Measurements from ENCODE around the gene PTPRCAP. TPM values are rescaled to one million over a fixed set of nuclear protein-coding genes. Genes with fewer than 3 reads are reported as not detected.
"Not testable (repeated sequence)": the region's sequence is repeated elsewhere in the genome, so short reads cannot be mapped to it uniquely, and the experiment has no call there.

PTPRCAP gene, protein sequence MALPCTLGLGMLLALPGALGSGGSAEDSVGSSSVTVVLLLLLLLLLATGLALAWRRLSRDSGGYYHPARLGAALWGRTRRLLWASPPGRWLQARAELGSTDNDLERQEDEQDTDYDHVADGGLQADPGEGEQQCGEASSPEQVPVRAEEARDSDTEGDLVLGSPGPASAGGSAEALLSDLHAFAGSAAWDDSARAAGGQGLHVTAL
- total RNA-seq (2014; rRNA removed; shearing (Covaris generic)): not detected in 2 replicates
- polyA plus RNA-seq (2016; fragmentation: Nextera tagmentation; extraction: Ambion mirVana): 0.43 and 0.68 TPM in 2 replicates

DNA sequence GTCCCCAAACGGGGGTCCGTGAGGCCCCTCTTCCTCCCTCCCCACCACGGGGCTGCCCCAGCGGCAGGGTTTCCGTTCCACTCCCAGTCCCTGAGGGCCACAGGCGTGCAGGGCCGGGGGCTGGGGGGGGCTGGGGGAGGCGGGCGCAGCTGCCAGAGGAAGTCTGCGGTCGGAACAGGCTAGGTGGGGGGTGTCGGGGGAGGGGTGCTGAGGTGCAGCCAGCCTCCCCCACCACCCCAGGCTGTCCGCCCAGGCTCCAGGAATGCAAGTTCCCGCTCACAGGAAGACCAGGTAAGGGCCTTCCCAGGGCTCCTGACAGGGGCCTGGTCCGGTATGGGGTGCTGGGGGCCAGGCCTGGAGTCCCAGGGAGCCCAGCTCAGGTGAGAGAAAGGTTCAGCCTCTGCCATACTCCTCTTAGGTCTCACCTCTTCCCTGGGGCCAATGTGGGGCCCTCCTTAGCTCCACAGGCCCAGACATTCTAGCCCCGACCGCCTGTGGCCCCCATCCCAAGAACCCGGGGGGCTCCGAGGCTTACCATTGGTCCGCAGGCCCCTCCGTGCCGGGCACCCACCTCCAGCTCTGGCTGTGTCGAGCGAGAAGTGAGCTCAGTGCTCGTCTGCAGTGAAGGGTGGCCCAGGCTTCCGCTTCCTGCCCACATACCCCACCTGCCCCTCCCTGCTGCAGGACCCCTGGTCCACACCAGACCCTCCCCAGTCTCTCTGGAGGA lies at the start of gene PTPRCAP:
TSS of gene PTPRCAP (minus strand) at position 601 of the 727 bp plus-strand sequence. CDS start at position 538, 63 bp downstream.
- H3K36me3 ChIP-seq (ENCODE audit: low read depth): no peaks in the 10 kb centered on the region; the same call in 1 of the 2 replicates
- H2AFZ ChIP-seq: no peak within 1 kb of the TSS
- 68 to 78% methylated on average over 19 to 26 of the region's 26 CpGs for WGBS, 2 experiments (ENCODE audit: low coverage in 1 of 2, low lambda C conversion rate in 2 of 2, missing lambda C conversion rate in 2 of 2)

GRCh38 chr11:67486481-67487195 lies 49.2 kb upstream of the PTPRCAP start:
- in situ Hi-C loops (cut with MboI): no loop called here
- H3K4me3 ChIP-seq: no peak overlapping the region
- H4K20me1 ChIP-seq (ENCODE audit: insufficient read depth): no peaks in the 10 kb centered on the region
- 87 to 91% methylated on average over 19 to 20 of the region's 20 CpGs for WGBS, 2 experiments (ENCODE audit: low coverage in 1 of 2, low lambda C conversion rate in 2 of 2, missing lambda C conversion rate in 2 of 2)
- H3K4me2 ChIP-seq (ENCODE audit: unreplicated experiment): no peak overlapping the region
- peaks cover 7% of the 10 kb centered on the region; the same call in 1 of the 2 replicates for H3K4me1 ChIP-seq (ENCODE audit: insufficient read depth)
- DNase-seq: no peak
- no peak overlapping the region for H3K9ac ChIP-seq
- no peaks in the 10 kb centered on the region for H3K27me3 ChIP-seq (replicated peaks; ENCODE audit: insufficient read depth)
- H3K9me2 ChIP-seq (ENCODE audit: insufficient read depth): no peaks in the 10 kb centered on the region
- H2AFZ ChIP-seq: no peak overlapping the region
- peaks cover 24% of the 10 kb centered on the region for H3K79me2 ChIP-seq (ENCODE audit: insufficient read depth)
- no peaks in the 10 kb centered on the region for H3F3A ChIP-seq (ENCODE audit: insufficient read depth)
- no peak for TF ChIP-seq EZH2phosphoT487 (IDR thresholded peaks at IDR 0.05; ENCODE audit: insufficient read depth, low read depth)
- no peak for TF ChIP-seq EZH2 (IDR thresholded peaks at IDR 0.05; ENCODE audit: insufficient read depth, poor library complexity, severe bottlenecking)
- no peak overlapping the region for H3K27ac ChIP-seq
- H3K36me3 ChIP-seq (ENCODE audit: low read depth): no peaks in the 10 kb centered on the region
- H3K9me3 ChIP-seq (ENCODE audit: low read depth): no peaks in the 10 kb centered on the region

More for the DNA sequence above, at the start of gene PTPRCAP:
- in situ Hi-C loops (cut with MboI): no loop called here
- Histone ChIP-seq H3K9ac (no peak within 1 kb of the TSS), H3K9me2 (ENCODE audit: insufficient read depth) (no peaks in the 10 kb centered on the region), H3F3A (ENCODE audit: insufficient read depth) (no peaks in the 10 kb centered on the region; the same call in 1 of the 2 replicates), H3K27ac (no peak within 1 kb of the TSS), H3K27me3 (replicated peaks; ENCODE audit: insufficient read depth) (no peaks in the 10 kb centered on the region), H3K4me3 (no peak within 1 kb of the TSS), H4K20me1 (ENCODE audit: insufficient read depth) (no peaks in the 10 kb centered on the region), H3K4me2 (ENCODE audit: unreplicated experiment) (no peak within 1 kb of the TSS), H3K9me3 (ENCODE audit: low read depth) (no peaks in the 10 kb centered on the region), H3K4me1 (ENCODE audit: insufficient read depth) (no peaks in the 10 kb centered on the region), H3K79me2 (ENCODE audit: insufficient read depth) (0 out of 2 replicates have a peak, but pooled peaks cover 4% of the 10 kb centered on the region)
- no peak for DNase-seq
- TF ChIP-seq EZH2 (IDR thresholded peaks at IDR 0.05; ENCODE audit: insufficient read depth, poor library complexity, severe bottlenecking) (no peak), EZH2phosphoT487 (IDR thresholded peaks at IDR 0.05; ENCODE audit: insufficient read depth, low read depth) (no peak)

DNA sequence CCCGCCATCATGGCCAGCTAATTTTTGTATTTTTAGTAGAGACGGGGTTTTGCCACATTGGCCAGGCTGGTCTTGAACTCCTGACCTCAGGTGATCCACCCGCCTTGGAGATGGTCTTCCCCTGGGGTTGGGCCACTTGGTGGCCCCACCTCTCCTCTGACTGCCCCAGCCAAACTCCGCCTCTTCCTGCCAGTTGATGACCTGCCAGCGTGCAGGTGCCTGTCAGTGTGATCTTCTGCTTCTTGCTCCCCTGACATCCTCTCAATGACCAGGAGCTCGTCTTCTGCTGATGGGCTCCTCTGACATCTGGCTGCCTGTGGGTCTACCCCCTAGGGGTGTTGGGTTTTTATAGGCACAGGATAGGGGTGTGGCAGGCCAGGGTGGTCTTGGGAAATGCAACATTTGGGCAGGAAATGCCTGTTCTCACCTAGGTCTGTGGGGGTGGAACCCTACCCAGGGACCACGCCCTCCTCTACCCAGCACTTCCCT lies 48.4 kb upstream of the PTPRCAP start:
- H4K20me1 ChIP-seq (ENCODE audit: insufficient read depth); H3K4me2 ChIP-seq (ENCODE audit: unreplicated experiment); DNase-seq; H3K9ac ChIP-seq; H3K4me1 ChIP-seq (ENCODE audit: insufficient read depth); H3K27me3 ChIP-seq (replicated peaks; ENCODE audit: insufficient read depth); H3K9me3 ChIP-seq (ENCODE audit: low read depth); H3K36me3 ChIP-seq (ENCODE audit: low read depth); H3K4me3 ChIP-seq; H3F3A ChIP-seq (ENCODE audit: insufficient read depth); H2AFZ ChIP-seq; H3K27ac ChIP-seq; in situ Hi-C loops (cut with MboI); H3K9me2 ChIP-seq (ENCODE audit: insufficient read depth): not testable (repeated sequence)
- H3K79me2 ChIP-seq (ENCODE audit: insufficient read depth): peaks cover 24% of the 10 kb centered on the region
- 86 to 89% methylated on average over 7 of the region's 7 CpGs for WGBS, 2 experiments (ENCODE audit: low coverage in 1 of 2, low lambda C conversion rate in 2 of 2, missing lambda C conversion rate in 2 of 2)

GRCh38 chr11:67484847-67485311 lies 47.4 kb upstream of the PTPRCAP start:
- Histone ChIP-seq H3K36me3 (ENCODE audit: low read depth) (no peaks in the 10 kb centered on the region), H2AFZ (no peak overlapping the region), H3K9ac (no peak overlapping the region), H3K4me1 (ENCODE audit: insufficient read depth) (peaks cover 7% of the 10 kb centered on the region; the same call in 1 of the 2 replicates), H3K9me3 (ENCODE audit: low read depth) (no peaks in the 10 kb centered on the region), H3K27ac (no peak overlapping the region), H4K20me1 (ENCODE audit: insufficient read depth) (no peaks in the 10 kb centered on the region), H3K27me3 (replicated peaks; ENCODE audit: insufficient read depth) (no peaks in the 10 kb centered on the region), H3K79me2 (ENCODE audit: insufficient read depth) (peaks cover 24% of the 10 kb centered on the region), H3K9me2 (ENCODE audit: insufficient read depth) (no peaks in the 10 kb centered on the region), H3K4me2 (ENCODE audit: unreplicated experiment) (no peak overlapping the region), H3K4me3 (no peak overlapping the region), H3F3A (ENCODE audit: insufficient read depth) (no peaks in the 10 kb centered on the region)
- DNase-seq: no peak
- 79 to 82% methylated on average over 7 to 11 of the region's 11 CpGs for WGBS, 2 experiments (ENCODE audit: low coverage in 1 of 2, low lambda C conversion rate in 2 of 2, missing lambda C conversion rate in 2 of 2)
- TF ChIP-seq EZH2phosphoT487 (IDR thresholded peaks at IDR 0.05; ENCODE audit: insufficient read depth, low read depth) (no peak), EZH2 (IDR thresholded peaks at IDR 0.05; ENCODE audit: insufficient read depth, poor library complexity, severe bottlenecking) (no peak)
- in situ Hi-C loops (cut with MboI): no loop called here

All from GM23248 (cell line).